ENCODE results near the gene RPH3AL.

RPH3AL gene

GRCh38 chr17:353213-353837 is 718 bp upstream of the RPH3AL start:
- DNase-seq (ENCODE audit: low read depth, low spot score): no peak

- no peak for DNase-seq (ENCODE audit: low read depth, low spot score)
Observed at GRCh38 chr17:351875-352420, 659 bp downstream of the RPH3AL start.

GRCh38 chr17:351449-351738 is 1.2 kb downstream of the RPH3AL start:
- no peak for DNase-seq (ENCODE audit: low read depth, low spot score)

GRCh38 chr17:350706-351448 is 1.7 kb downstream of the RPH3AL start:
- DNase-seq (ENCODE audit: low read depth, low spot score): no peak

- no peak for DNase-seq (ENCODE audit: low read depth, low spot score)
Observed at GRCh38 chr17:349666-350065, 2.9 kb downstream of the RPH3AL start.

- no peak for DNase-seq (ENCODE audit: low read depth, low spot score)
Observed at GRCh38 chr17:348692-349425, 3.7 kb downstream of the RPH3AL start.

- DNase-seq (ENCODE audit: low read depth, low spot score): no peak
Observed at GRCh38 chr17:348012-348411, 4.6 kb downstream of the RPH3AL start.

- no peak for DNase-seq (ENCODE audit: low read depth, low spot score)
Observed at GRCh38 chr17:347309-347899, 5.2 kb downstream of the RPH3AL start.

GRCh38 chr17:345992-346785 is 6.4 kb downstream of the RPH3AL start:
- no peak for DNase-seq (ENCODE audit: low read depth, low spot score)

- no peak for DNase-seq (ENCODE audit: low read depth, low spot score)
Observed at GRCh38 chr17:345261-345660, 7.3 kb downstream of the RPH3AL start.

GRCh38 chr17:343875-344752 is 8.5 kb downstream of the RPH3AL start:
- no peak for DNase-seq (ENCODE audit: low read depth, low spot score)

GRCh38 chr17:343211-343610 is 9.4 kb downstream of the RPH3AL start:
- no peak for DNase-seq (ENCODE audit: low read depth, low spot score)

- no peak for DNase-seq (ENCODE audit: low read depth, low spot score)
Observed at GRCh38 chr17:340074-340473, 12.5 kb downstream of the RPH3AL start.

- DNase-seq (ENCODE audit: low read depth, low spot score): no peak
Observed at GRCh38 chr17:339193-340061, 13.2 kb downstream of the RPH3AL start.

GRCh38 chr17:338442-339192 is 14.0 kb downstream of the RPH3AL start:
- DNase-seq (ENCODE audit: low read depth, low spot score): no peak

GRCh38 chr17:337866-338265 is 14.7 kb downstream of the RPH3AL start:
- DNase-seq (ENCODE audit: low read depth, low spot score): no peak

GRCh38 chr17:337453-337852 is 15.2 kb downstream of the RPH3AL start:
- no peak for DNase-seq (ENCODE audit: low read depth, low spot score)

- DNase-seq (ENCODE audit: low read depth, low spot score): no peak
Observed at GRCh38 chr17:337022-337420, 15.6 kb downstream of the RPH3AL start.

Data from astrocyte of the hippocampus (primary cell).